ENCODE data around the gene RSPH9.

The RSPH9 gene

GRCh38 chr6:43705996-43706395 is 61.2 kb downstream of the RSPH9 start:
- Histone ChIP-seq H3K4me2 (ENCODE audit: low read length) (peak overlapping the region; percentile 83), H3F3A (ENCODE audit: control insufficient read depth, insufficient read depth) (peaks cover 16% of the 10 kb centered on the region), H3K9me3 (ENCODE audit: control insufficient read depth, insufficient read depth, low read length) (no peaks in the 10 kb centered on the region), H3K4me1 (ENCODE audit: control insufficient read depth, low read length) (peaks cover 60% of the 10 kb centered on the region), H3K79me2 (ENCODE audit: control insufficient read depth, low read length) (no peaks in the 10 kb centered on the region), H4K20me1 (ENCODE audit: control insufficient read depth, insufficient read depth, low read depth, low read length) (no peaks in the 10 kb centered on the region), H3K27ac (ENCODE audit: low read depth, low read length) (no peak overlapping the region), H3K27me3 (ENCODE audit: control insufficient read depth, low read length) (peaks cover 64% of the 10 kb centered on the region), H3K9me2 (replicated peaks; ENCODE audit: control insufficient read depth, low read length) (no peaks in the 10 kb centered on the region), H3K36me3 (ENCODE audit: control insufficient read depth, low read length) (no peaks in the 10 kb centered on the region), H3K4me3 (ENCODE audit: low read length) (peak overlapping the region; percentile 56)
- no peak for TF ChIP-seq EZH2phosphoT487 (IDR thresholded peaks at IDR 0.05; ENCODE audit: borderline replicate concordance, low read length)
- TF ChIP-seq, protein P1, sequence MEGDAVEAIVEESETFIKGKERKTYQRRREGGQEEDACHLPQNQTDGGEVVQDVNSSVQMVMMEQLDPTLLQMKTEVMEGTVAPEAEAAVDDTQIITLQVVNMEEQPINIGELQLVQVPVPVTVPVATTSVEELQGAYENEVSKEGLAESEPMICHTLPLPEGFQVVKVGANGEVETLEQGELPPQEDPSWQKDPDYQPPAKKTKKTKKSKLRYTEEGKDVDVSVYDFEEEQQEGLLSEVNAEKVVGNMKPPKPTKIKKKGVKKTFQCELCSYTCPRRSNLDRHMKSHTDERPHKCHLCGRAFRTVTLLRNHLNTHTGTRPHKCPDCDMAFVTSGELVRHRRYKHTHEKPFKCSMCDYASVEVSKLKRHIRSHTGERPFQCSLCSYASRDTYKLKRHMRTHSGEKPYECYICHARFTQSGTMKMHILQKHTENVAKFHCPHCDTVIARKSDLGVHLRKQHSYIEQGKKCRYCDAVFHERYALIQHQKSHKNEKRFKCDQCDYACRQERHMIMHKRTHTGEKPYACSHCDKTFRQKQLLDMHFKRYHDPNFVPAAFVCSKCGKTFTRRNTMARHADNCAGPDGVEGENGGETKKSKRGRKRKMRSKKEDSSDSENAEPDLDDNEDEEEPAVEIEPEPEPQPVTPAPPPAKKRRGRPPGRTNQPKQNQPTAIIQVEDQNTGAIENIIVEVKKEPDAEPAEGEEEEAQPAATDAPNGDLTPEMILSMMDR (IDR thresholded peaks at IDR 0.05; ENCODE audit: low read depth, low read length, poor library complexity, severe bottlenecking): no peak

DNA sequence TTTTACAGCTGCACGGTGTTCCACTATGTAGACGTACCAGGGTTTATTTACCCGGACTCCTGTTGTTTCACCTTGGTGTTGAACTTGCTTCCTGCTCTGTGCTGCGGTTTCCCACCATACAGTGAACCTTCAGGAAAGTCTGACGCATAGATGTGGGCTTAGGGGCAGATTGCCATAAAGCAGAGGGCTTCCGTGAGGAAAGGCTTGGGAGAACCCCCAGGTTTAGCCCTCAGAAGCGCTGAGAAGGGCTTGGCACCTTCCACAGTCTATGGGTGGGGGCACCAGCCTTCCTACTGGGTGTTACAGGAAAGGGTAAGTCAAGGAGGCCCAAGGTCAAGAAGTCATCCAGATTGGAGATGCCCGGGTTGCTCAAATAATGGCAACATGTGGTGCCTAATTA is 62.0 kb downstream of the RSPH9 start:
- H3K36me3 ChIP-seq (ENCODE audit: control insufficient read depth, low read length): no peaks in the 10 kb centered on the region
- H3K4me1 ChIP-seq (ENCODE audit: control insufficient read depth, low read length): peaks cover 60% of the 10 kb centered on the region
- peaks cover 16% of the 10 kb centered on the region for H3F3A ChIP-seq (ENCODE audit: control insufficient read depth, insufficient read depth)
- no peaks in the 10 kb centered on the region for H4K20me1 ChIP-seq (ENCODE audit: control insufficient read depth, insufficient read depth, low read depth, low read length)
- H3K9me3 ChIP-seq (ENCODE audit: control insufficient read depth, insufficient read depth, low read length): no peaks in the 10 kb centered on the region
- no peaks in the 10 kb centered on the region for H3K79me2 ChIP-seq (ENCODE audit: control insufficient read depth, low read length)
- H3K4me2 ChIP-seq (ENCODE audit: low read length): peak overlapping the region; percentile 83
- peak overlapping the region; percentile 56 for H3K4me3 ChIP-seq (ENCODE audit: low read length)
- TF ChIP-seq EZH2phosphoT487 (IDR thresholded peaks at IDR 0.05; ENCODE audit: borderline replicate concordance, low read length): no peak
- TF ChIP-seq, protein P1 (IDR thresholded peaks at IDR 0.05; ENCODE audit: low read depth, low read length, poor library complexity, severe bottlenecking): no peak
- H3K27ac ChIP-seq (ENCODE audit: low read depth, low read length): no peak overlapping the region
- H3K27me3 ChIP-seq (ENCODE audit: control insufficient read depth, low read length): peaks cover 66% of the 10 kb centered on the region
- no peaks in the 10 kb centered on the region for H3K9me2 ChIP-seq (replicated peaks; ENCODE audit: control insufficient read depth, low read length)

GRCh38 chr6:43707269-43707668 is 62.4 kb downstream of the RSPH9 start:
- Histone ChIP-seq H3K4me3 (ENCODE audit: low read length) (no peak overlapping the region), H3F3A (ENCODE audit: control insufficient read depth, insufficient read depth) (peaks cover 13% of the 10 kb centered on the region), H3K9me3 (ENCODE audit: control insufficient read depth, insufficient read depth, low read length) (no peaks in the 10 kb centered on the region), H3K4me2 (ENCODE audit: low read length) (no peak overlapping the region), H3K27me3 (ENCODE audit: control insufficient read depth, low read length) (peaks cover 63% of the 10 kb centered on the region), H3K79me2 (ENCODE audit: control insufficient read depth, low read length) (no peaks in the 10 kb centered on the region), H4K20me1 (ENCODE audit: control insufficient read depth, insufficient read depth, low read depth, low read length) (no peaks in the 10 kb centered on the region), H3K9me2 (replicated peaks; ENCODE audit: control insufficient read depth, low read length) (no peaks in the 10 kb centered on the region), H3K4me1 (ENCODE audit: control insufficient read depth, low read length) (peaks cover 58% of the 10 kb centered on the region), H3K36me3 (ENCODE audit: control insufficient read depth, low read length) (no peaks in the 10 kb centered on the region), H3K27ac (ENCODE audit: low read depth, low read length) (no peak overlapping the region)
- TF ChIP-seq, protein P1 (IDR thresholded peaks at IDR 0.05; ENCODE audit: low read depth, low read length, poor library complexity, severe bottlenecking): no peak
- no peak for TF ChIP-seq EZH2phosphoT487 (IDR thresholded peaks at IDR 0.05; ENCODE audit: borderline replicate concordance, low read length)

Measured in DOHH2 (cell line).